Stimulated activated CD4-positive, alpha-beta T cell treated with anti-CD3 and anti-CD28 coated beads, Interleukin-2, amount 100 ng/mL, for 48 hours (primary cell): ENCODE measurements around the gene ANAPC7.
"Not testable (repeated sequence)": the region's sequence is repeated elsewhere in the genome, so short reads cannot be mapped to it uniquely, and the experiment has no call there.

Source experiments
- DNase-seq, 2 donors: peaks; one replicate each; pipeline ENCODE4 v3.0.0-alpha.2; 2020

ANAPC7 gene

GRCh38 chr12:110403146-110403975 lies at the start of gene ANAPC7:
Gene ANAPC7 (minus strand): TSS chr12:110403708. CDS start chr12:110403627, 81 bp downstream.
- peak; percentile 80 to 82 for DNase-seq

- DNase-seq: no peak
Observed at GRCh38 chr12:110451263-110451662, 47.8 kb upstream of the ANAPC7 start.

- peak; percentile 92 to 93 for DNase-seq
Observed at GRCh38 chr12:110449799-110450497, 46.4 kb upstream of the ANAPC7 start, which contains the start of gene ARPC3. Gene ARPC3 (minus strand): TSS chr12:110450337. CDS start chr12:110450260, 77 bp downstream.

- DNase-seq: no peak
Observed at GRCh38 chr12:110444455-110444854, 40.9 kb upstream of the ANAPC7 start.

- DNase-seq: no peak
Observed at GRCh38 chr12:110436231-110436630, 32.7 kb upstream of the ANAPC7 start.

GRCh38 chr12:110431957-110432587 lies 28.6 kb upstream of the ANAPC7 start:
- no peak for DNase-seq

- DNase-seq: not testable (repeated sequence)
Observed at GRCh38 chr12:110429676-110430075, 26.2 kb upstream of the ANAPC7 start.

GRCh38 chr12:110426406-110426805 lies 22.9 kb upstream of the ANAPC7 start:
- no peak for DNase-seq

- DNase-seq: no peak
Observed at GRCh38 chr12:110424237-110424636, 20.7 kb upstream of the ANAPC7 start.

- no peak for DNase-seq
Observed at GRCh38 chr12:110421701-110422100, 18.2 kb upstream of the ANAPC7 start.

GRCh38 chr12:110421159-110421661 lies 17.7 kb upstream of the ANAPC7 start:
- DNase-seq: no peak

GRCh38 chr12:110420644-110421043 lies 17.1 kb upstream of the ANAPC7 start:
- not testable (repeated sequence) for DNase-seq

GRCh38 chr12:110417113-110417512 lies 13.6 kb upstream of the ANAPC7 start:
- DNase-seq: not testable (repeated sequence)

GRCh38 chr12:110410086-110410485 lies 6.6 kb upstream of the ANAPC7 start:
- not testable (repeated sequence) for DNase-seq

GRCh38 chr12:110405126-110405662 lies 1.7 kb upstream of the ANAPC7 start:
- DNase-seq: not testable (repeated sequence)

GRCh38 chr12:110403976-110404682 lies 621 bp upstream of the ANAPC7 start:
- peak; percentile 75 for DNase-seq

- peak in 1 of 2 donors; percentile 5 for DNase-seq
Observed at GRCh38 chr12:110382683-110383082, 20.8 kb downstream of the ANAPC7 start.

- DNase-seq: no peak
Observed at GRCh38 chr12:110379631-110380030, 23.9 kb downstream of the ANAPC7 start.

- DNase-seq: no peak
Observed at GRCh38 chr12:110379197-110379596, 24.3 kb downstream of the ANAPC7 start.

GRCh38 chr12:110378131-110378790 lies 25.2 kb downstream of the ANAPC7 start:
- DNase-seq: not testable (repeated sequence)

- DNase-seq: no peak
Observed at GRCh38 chr12:110373962-110374611, 29.4 kb downstream of the ANAPC7 start.
